ENCODE results near the gene USP12. TPM values are rescaled to one million over a fixed set of nuclear protein-coding genes. Genes with fewer than 3 reads are reported as not detected.
A peak's percentile ranks its signal among the peaks of the same experiment; 100 is the strongest.

USP12 gene
- total RNA-seq, 1 donor from 2014 or later = 19.7 TPM

- Mint-ChIP-seq H3K4me3 (no peak overlapping the region), H3K4me1 (no peaks in the 10 kb centered on the region), H3K27me3 (ENCODE audit: insufficient read depth, low read depth) (peaks cover 3% of the 10 kb centered on the region), H3K27ac (no peak overlapping the region), H3K36me3 (peaks cover 32% of the 10 kb centered on the region), H3K9me3 (peaks cover 30% of the 10 kb centered on the region)
- TF ChIP-seq EZH2 (IDR thresholded peaks at IDR 0.05) (no peak), CTCF (IDR thresholded peaks at IDR 0.05) (no peak), EZH2phosphoT487 (IDR thresholded peaks at IDR 0.05) (no peak)
- Histone ChIP-seq H3K27me3 (no peaks in the 10 kb centered on the region), H2AFZ (replicated peaks) (no peak overlapping the region), H3K4me3 (no peak overlapping the region), H3K36me3 (no peaks in the 10 kb centered on the region), H3K4me2 (no peak overlapping the region), H4K20me1 (ENCODE audit: low read depth) (peaks cover 10% of the 10 kb centered on the region), H3F3A (ENCODE audit: low read depth) (no peaks in the 10 kb centered on the region), H3K4me1 (no peaks in the 10 kb centered on the region), H3K79me2 (ENCODE audit: low read depth) (peaks cover 100% of the 10 kb centered on the region), H3K9ac (no peak overlapping the region), H3K27ac (no peak overlapping the region), H3K9me3 (ENCODE audit: low read depth) (peaks cover 12% of the 10 kb centered on the region)
- DNase-seq (ENCODE audit: low spot score) = no peak
Observed at GRCh38 chr13:27139565-27139964, 32.0 kb downstream of the USP12 start.

GRCh38 chr13:27138457-27139093 lies 33.0 kb downstream of the USP12 start:
- peaks cover 12% of the 10 kb centered on the region for H3K9me3 ChIP-seq (ENCODE audit: low read depth)

GRCh38 chr13:27137759-27138158 lies 33.9 kb downstream of the USP12 start:
- no peaks in the 10 kb centered on the region for H3K27me3 Mint-ChIP-seq (ENCODE audit: insufficient read depth, low read depth)
- peak overlapping the region; percentile 46 for H3K27ac Mint-ChIP-seq
- no peak overlapping the region for H3K27ac ChIP-seq
- H3K36me3 ChIP-seq = no peaks in the 10 kb centered on the region
- H3K4me1 Mint-ChIP-seq = no peaks in the 10 kb centered on the region
- H2AFZ ChIP-seq (replicated peaks) = no peak overlapping the region
- no peak overlapping the region for H3K4me3 ChIP-seq
- H3F3A ChIP-seq (ENCODE audit: low read depth) = no peaks in the 10 kb centered on the region
- no peak overlapping the region for H3K4me3 Mint-ChIP-seq
- TF ChIP-seq EZH2phosphoT487 (IDR thresholded peaks at IDR 0.05) (no peak), EZH2 (IDR thresholded peaks at IDR 0.05) (no peak), CTCF (IDR thresholded peaks at IDR 0.05) (no peak)
- H3K36me3 Mint-ChIP-seq = peaks cover 27% of the 10 kb centered on the region
- peaks cover 13% of the 10 kb centered on the region for H4K20me1 ChIP-seq (ENCODE audit: low read depth)
- H3K9me3 ChIP-seq (ENCODE audit: low read depth) = peaks cover 12% of the 10 kb centered on the region
- peaks cover 22% of the 10 kb centered on the region for H3K9me3 Mint-ChIP-seq
- no peak overlapping the region for H3K9ac ChIP-seq
- no peak for DNase-seq (ENCODE audit: low spot score)
- H3K27me3 ChIP-seq = no peaks in the 10 kb centered on the region
- no peak overlapping the region for H3K4me2 ChIP-seq
- H3K4me1 ChIP-seq = no peaks in the 10 kb centered on the region
- H3K79me2 ChIP-seq (ENCODE audit: low read depth) = peaks cover 100% of the 10 kb centered on the region

More at GRCh38 chr13:27138457-27139093, 33.0 kb downstream of the USP12 start:
- H3K4me1 Mint-ChIP-seq = no peaks in the 10 kb centered on the region
- Histone ChIP-seq H3K4me2 (no peak overlapping the region), H3K27ac (no peak overlapping the region), H3K27me3 (no peaks in the 10 kb centered on the region), H2AFZ (replicated peaks) (no peak overlapping the region), H3K9ac (no peak overlapping the region), H3K36me3 (no peaks in the 10 kb centered on the region), H3K4me1 (no peaks in the 10 kb centered on the region), H3F3A (ENCODE audit: low read depth) (no peaks in the 10 kb centered on the region), H3K4me3 (no peak overlapping the region), H4K20me1 (ENCODE audit: low read depth) (peaks cover 10% of the 10 kb centered on the region), H3K79me2 (ENCODE audit: low read depth) (peaks cover 100% of the 10 kb centered on the region)
- TF ChIP-seq EZH2 (IDR thresholded peaks at IDR 0.05) (no peak), CTCF (IDR thresholded peaks at IDR 0.05) (no peak), EZH2phosphoT487 (IDR thresholded peaks at IDR 0.05) (no peak)
- DNase-seq (ENCODE audit: low spot score) = no peak
- H3K9me3 Mint-ChIP-seq = peaks cover 28% of the 10 kb centered on the region
- no peak overlapping the region for H3K4me3 Mint-ChIP-seq
- H3K27me3 Mint-ChIP-seq (ENCODE audit: insufficient read depth, low read depth) = peaks cover 1% of the 10 kb centered on the region
- peaks cover 31% of the 10 kb centered on the region for H3K36me3 Mint-ChIP-seq
- no peak overlapping the region for H3K27ac Mint-ChIP-seq
